Inferior parietal cortex (tissue), 1 donor: ENCODE measurements around the gene CHRNA10.
"Not testable (repeated sequence)": the region's sequence is repeated elsewhere in the genome, so short reads cannot be mapped to it uniquely, and the experiment has no call there.

Experiments
- DNase-seq: peaks from one replicate; pipeline ENCODE4 v3.0.0-alpha.2; 2016; ENCODE audit errors: extremely low spot score

CHRNA10 gene

DNA sequence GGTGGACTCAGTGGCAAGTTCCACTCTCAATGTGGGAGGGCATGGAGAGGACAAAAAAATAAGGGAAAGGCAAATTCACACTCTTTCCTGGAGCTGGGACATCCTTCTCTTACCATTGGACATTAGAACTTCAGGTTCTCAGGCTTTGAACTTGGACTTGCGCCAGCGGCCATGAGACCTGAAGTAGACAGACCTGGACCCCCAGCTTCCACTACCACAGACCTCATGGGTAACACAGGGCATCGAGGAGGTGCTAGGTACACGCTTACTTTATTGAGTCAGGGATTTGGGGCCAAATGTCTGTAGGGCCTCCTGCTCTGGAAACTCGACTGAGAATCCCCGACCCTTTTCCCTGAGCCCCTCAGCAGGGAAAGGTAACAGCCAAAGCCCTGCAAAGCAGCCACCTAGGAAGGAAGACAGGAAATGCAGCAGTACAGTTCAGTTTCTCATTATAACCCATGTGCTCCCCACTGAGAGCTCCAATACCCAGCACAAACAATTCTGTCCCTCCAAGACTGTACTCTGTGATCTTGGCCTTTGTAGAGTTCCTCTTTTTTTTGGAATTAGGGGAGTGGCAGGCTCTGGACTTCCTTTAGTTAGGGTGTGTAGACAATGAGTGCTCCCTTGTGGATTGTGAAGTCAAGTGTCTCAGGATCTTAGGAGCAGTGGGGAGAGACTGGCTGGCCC is 5.7 kb downstream of the CHRNA10 start:
- DNase-seq = no peak

DNA sequence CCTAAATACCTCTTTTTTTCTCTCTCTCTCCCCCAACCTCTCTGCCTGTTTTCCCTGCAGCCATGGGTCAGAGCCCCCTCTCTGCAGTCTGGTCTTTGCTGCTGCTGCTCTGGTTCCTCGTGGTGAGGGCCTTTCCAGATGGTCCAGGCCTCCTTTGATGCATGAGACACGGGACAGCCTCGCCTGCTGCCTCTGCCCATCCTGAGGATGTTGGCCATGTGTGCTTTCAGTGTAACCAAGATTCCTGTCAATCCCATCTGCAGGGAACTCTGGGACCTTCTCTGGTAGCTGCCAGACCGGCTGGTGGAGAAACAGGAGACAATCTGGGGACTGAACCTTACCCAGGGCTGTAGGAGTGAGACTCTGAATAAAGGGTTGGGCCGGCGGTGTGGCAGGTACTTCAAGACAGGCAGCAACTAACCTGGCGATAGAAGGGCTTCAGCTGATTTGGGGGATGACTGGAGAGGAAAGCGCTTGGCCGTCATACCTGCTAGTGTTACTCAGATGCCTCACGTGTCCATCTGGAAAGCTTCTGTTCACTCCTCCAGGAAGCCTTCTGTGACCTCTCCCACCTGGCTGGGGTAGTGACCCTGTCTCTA is 7.1 kb downstream of the CHRNA10 start:
- no peak for DNase-seq

DNA sequence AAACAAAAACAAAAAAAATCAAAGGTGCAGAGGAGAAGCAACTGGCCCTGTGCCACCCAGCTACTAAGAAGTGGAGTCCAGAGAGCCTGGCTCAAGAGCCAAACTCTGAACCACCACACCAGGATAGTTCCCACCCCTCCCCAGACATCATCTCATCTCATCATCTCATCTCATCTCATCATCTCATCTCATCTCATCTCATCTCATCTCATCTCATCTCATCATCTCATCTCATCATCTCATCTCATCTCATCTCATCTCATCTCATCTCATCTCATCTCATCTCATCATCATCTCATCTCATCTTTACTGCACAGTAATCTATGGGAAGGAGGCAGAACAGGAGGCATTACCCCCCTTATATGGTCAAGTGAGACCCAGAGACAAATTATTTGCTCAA is 8.3 kb downstream of the CHRNA10 start:
- no peak for DNase-seq

DNA sequence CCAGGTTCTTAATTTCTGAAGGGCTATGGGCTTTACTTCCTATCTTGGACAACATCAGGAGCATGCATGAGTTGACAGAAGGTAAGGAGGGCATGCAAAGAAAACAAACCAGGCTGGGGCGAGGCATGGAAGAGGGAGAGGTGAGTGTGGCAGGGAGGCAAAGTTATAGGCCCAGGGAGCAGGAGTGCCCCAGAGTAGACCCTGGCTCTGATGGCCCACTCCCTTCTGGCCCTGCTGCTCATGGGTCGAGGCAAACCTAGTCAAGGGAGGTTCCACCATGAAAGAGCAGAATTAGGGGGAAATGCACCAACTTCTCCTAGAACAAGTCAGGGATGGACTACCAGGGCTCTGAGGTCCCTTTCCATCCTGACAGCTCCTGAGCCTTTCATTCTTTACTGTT is 10.2 kb downstream of the CHRNA10 start:
- DNase-seq = no peak

DNA sequence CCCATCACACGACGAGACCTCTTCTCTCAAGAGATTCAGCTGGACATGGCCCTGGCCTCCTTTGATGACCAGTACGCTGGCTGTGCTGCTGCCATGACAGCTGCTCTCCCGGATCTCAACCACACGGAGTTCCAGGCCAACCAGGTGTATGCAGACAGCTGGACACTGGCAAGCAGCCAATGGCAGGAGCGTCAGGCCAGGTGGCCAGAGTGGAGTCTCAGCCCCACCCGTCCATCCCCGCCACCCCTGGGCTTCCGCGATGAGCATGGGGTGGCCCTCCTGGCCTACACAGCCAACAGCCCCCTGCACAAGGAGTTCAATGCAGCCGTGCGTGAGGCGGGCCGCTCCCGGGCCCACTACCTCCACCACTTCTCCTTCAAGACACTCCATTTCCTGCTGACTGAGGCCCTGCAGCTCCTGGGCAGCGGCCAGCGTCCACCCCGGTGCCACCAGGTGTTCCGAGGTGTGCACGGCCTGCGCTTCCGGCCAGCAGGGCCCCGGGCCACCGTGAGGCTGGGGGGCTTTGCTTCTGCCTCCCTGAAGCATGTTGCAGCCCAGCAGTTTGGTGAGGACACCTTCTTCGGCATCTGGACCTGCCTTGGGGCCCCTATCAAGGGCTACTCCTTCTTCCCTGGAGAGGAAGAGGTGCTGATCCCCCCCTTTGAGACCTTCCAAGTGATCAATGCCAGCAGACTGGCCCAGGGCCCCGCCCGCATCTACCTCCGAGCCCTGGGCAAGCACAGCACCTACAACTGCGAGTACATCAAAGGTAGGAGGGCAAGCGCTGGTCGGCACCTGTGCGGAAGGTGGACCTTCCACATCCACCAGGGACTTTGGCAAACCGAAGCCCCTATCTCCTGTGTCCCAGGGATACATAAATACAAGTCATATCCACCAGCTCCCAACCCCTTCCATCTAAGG is 11.3 kb downstream of the CHRNA10 start:
- DNase-seq = no peak

DNA sequence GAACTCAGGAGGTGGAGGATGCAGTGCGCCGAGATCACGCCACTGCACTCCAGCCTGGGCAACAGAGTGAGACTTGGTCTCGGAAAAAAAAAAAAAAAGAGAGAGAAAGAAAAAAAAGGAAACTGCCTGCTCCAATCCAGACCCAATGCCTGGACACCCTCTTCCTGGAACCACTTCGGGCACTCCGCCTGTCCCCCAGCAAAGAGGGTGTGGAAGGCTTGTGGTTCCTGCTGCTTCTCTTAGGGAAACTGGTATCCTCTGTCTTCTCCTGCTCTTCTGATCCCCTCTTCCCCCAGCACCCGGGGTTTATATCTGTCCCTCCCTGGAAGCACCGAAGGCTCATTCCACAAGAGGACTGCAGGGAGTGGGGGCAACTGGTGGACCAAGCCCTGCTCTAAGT is 12.9 kb downstream of the CHRNA10 start:
- DNase-seq = no peak

DNA sequence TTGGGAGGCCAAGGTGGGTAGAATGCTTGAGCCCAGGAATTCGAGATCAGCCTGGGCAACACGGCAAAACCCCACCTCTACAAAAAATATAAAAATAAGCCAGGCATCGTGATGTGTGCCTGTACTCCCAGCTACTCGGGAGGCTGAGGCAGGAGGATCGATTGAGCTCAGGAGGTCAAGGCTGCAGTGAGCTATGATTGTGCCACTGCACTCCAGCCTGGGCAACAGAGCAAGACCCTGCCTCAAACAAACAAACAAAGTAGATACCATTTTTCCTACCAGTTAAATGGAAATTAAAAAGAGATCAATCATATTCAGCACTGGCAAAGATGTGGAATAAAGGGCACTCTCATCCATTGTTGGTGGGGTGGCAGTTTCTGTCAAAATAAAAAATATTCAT is 13.9 kb downstream of the CHRNA10 start:
- not testable (repeated sequence) for DNase-seq

DNA sequence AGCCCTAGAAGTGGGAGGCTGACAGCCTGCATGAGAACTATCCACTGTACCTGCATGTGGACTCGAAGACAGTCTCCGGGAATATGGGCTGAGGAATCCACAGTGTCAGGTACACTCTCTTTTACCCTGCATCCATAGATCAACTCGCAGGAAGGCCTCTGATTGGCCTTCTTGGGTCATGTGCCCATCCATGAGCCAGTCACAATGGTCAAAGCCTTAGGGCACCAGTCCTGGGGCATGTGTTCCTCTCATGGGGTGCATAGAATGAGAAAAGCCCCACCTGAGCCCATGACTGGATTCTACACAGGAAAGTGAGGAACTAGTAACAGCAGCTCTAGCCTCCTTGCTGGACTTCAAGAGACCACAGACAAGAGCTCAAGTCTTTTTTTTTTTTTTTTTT is 15.6 kb downstream of the CHRNA10 start:
- DNase-seq = no peak

DNA sequence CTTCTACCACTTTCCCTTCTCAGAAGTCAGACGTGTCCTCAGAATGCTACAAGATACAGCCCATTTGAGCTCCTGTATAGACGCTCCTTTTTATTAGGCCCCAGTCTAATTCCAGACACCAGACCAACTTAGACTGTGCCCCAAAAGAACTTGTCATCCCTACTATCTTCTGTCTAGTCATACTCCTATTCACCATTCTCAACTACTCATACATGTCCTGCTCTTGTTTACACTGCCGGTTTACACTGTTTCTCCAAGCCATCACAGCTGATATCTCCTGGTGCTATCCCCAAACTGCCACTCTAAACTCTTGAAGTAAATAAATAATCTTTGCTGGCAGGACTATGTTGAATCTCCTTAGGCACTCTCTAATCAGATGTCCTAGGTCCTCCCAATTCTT is 18.7 kb downstream of the CHRNA10 start:
- not testable (repeated sequence) for DNase-seq

DNA sequence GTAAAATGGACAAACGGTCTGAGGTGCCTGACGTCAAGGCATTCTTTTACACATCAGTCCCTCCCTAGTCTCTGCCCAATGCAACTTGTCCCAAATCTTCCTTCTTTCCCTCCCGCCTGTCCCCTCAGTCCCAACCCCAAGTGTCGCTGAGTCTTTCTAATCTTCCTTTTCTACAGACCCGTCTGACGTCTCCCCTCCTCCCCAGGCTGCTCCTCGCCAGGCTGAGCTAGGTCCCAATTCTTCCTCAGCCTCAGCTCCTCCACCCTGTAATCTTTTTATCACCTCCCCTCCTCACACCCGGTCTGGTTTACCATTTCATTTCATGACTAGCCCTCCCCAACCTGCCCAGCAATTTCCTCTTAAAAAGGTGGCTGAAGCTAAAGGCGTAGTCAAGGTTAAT is 21.8 kb downstream of the CHRNA10 start:
- not testable (repeated sequence) for DNase-seq

DNA sequence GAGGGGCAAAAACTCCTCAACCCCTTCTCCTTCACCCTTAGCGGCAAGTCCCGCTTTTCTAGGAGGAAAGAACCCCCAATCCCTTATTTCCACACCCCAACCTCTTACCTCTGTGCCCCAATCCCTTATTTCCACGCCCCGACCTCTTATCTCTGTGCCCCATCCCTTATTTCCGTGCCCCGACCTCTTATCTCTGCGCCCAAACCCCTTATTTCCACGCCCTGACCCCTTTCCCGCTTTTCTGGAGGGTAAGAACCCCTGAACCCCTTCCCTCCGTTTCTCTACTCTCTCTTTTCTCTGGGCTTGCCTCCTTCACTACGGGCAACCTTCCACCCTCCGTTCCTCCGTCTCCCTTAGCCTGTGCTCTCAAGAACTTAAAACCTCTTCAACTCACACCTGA is 22.3 kb downstream of the CHRNA10 start:
- not testable (repeated sequence) for DNase-seq

DNA sequence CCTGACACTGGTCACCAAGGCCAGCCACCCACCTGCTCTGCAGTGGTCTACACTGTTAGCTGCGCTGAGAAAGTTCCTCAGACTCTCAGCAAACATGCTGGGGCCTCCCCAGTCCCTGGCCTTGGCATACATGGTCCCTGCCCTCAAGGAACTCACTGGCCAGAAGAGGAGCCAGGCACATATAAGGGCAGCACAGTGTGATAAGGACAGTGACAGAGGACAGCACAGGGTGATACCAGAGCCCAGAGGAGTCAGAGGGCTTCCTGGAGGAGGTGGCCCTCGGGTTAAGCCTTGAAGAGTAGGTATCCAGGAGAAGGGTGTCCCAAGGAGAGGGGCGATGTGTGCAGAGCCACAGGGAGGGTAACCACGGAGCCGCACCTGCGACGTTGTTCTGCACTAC is 25.6 kb downstream of the CHRNA10 start:
- no peak for DNase-seq

DNA sequence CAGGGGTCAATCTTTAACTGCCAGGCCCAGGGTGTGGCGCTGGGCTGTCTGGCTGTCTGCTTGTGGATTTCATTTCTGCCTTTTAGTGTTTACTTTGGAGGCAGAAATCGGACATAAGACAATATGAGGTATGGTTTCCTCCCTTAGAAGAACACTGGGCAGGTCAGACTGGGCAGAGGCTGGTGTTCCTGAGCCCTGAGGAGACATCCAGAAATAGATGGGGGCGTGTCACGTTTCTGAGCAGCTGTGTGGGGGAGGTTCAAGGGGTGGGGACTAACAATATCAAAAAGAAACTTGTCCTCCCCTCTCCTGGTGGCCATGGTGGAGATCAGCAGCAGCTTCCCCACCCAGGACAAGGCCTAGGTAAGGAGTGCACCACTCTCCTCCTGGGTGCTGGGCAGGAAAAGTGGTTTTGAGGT is 26.4 kb downstream of the CHRNA10 start, which contains the start of gene ART1:
Gene ART1 (plus strand): TSS at position 312 of the 419 bp plus-strand sequence. CDS start 14,086 bp downstream, outside the sequence.
- DNase-seq = no peak

DNA sequence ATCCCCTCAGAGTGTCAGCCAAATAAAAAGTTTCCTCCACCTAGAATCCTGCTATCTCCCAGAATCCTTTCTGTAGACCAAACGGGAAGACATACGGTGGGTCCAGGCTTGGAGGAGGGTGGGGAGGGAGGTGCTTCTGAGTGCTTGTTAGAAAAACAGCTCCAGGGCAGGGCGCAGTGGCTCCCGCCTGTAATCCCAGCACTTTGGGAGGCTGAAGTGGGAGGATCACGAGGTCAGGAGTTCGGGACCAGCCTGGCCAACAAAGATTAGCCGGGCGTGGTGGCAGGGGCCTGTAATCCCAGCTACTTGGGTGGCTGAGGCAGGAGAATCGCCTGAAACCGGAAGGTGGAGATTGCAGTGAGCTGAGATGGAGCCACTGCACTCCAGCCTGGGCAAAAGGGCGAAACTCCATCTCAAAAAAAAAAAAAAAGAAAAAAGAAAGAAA is 28.1 kb downstream of the CHRNA10 start:
- DNase-seq = not testable (repeated sequence)

DNA sequence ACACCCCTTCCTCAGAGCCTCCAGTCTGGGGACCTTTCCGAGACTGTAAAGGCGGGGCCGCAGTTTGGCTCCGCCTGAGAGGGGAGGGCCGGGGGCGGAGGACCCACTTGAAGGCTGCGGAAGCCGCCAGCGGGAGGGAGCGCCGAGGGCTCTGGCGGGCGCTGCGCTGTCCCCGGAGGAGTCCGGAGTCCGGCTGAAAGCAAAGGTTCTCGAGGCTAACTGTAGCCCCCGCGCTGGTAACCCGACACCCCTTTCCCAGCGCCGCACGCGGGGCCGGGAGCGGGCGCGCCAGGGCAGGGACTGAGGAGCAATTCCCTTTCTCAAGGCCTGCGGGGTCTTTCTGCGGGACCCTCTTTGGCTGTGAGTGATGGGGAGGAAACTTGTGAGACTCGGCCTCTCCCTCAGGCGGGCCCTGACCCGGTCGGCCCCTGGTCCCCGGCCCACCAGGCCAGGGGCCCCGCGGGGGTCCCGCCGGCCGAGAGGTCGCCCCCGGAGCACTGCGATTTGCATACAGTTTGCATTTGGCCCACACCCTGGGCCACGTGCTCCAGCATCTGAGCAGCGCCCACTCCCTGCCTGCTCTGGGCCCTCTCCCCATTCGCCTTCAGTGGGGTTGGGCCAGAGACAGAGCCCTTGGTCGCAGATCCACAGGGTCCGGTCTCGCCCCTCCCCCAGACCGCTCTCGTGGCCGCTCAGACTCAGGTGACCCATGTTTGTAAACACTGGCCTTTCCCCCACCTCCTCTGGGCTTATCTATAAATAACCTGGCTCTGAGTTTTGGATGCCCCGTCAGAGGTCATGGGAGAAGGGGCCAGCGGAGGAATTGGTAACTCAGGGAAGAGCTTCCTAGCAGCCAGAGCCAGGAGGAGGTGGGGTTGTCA is 28.9 kb downstream of the CHRNA10 start:
- peak; percentile 9 for DNase-seq

DNA sequence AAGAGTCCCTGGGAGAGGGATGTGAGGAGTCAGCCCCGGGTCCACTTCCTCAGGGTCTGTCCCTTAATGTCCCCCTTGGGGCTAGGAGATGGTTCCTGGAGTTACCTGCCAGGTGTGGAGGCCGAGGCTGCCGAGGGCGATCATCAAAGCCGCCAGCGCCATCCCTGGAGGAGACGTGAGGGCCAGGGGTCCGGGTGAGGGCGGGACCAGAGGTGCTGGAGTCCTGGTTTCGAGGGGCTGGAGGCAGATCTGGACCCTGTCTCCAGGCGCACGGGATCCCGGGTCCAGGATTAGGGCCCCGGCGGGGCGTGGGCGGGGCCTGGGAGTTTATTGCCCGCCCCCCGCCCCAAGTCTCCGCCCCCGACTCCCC is 29.5 kb downstream of the CHRNA10 start, which contains the start of gene ART5:
Gene ART5 (minus strand): TSS at position 292 of the 370 bp plus-strand sequence. CDS start 130 bp downstream, at position 162.
- no peak for DNase-seq

DNA sequence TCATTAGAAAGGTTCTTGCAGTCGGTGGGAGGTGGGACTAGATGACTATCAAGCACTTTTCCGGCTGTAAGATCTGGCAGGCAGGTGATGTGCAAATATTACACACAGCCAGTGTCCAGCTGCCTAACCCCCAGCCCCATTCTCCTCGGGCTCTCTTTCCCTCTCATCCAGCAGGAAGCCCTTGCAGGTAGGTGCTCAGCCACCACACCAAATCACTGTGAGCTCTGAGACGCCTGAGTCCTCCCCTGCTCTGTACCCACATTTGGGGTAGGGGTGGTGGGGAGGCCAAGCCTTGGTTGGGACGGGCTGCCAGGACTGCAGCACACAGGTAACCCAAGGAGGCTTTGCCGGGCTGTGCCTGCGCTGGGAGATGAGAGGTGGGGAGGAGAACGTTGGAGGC is 30.0 kb downstream of the CHRNA10 start:
- no peak for DNase-seq

DNA sequence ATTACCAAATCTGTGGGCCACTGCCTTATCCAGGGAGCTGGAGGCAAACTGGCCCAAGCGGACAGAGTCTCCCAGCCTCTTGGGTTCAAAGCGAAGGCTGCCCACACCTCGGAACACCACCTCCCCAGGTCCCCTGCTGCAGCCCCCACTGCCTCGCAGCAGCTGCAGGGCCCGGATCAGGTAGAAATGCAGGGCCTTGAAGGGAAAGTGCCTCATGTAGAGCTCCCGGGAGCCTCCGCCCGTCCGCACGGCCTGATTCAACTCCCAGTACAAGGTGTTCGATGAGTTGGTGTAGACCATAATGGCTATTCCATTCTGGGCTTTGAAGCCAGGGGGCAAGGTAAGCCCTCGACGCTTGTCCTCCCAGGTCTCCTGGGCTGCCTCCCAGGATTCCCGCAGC is 31.3 kb downstream of the CHRNA10 start:
- no peak for DNase-seq

DNA sequence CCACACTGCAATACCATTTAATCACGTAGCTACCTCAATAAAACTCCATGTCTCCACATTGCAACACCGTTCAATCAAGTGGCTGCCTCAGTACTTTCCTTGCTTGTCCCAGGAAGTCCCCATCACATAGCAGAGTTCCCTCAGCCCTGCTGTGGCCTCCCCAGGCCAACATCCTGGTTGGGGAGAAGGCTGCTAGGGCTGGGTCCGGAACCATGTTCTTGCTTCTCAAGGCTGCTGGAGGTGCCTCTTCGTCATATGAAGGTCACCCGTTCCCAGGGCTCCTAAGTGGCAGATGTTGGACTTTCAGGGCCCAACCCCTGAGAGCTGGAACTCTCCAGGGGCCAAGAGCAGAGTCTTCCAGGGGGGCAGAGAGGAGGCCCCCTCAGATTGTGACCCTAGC is 32.7 kb downstream of the CHRNA10 start:
- no peak for DNase-seq

DNA sequence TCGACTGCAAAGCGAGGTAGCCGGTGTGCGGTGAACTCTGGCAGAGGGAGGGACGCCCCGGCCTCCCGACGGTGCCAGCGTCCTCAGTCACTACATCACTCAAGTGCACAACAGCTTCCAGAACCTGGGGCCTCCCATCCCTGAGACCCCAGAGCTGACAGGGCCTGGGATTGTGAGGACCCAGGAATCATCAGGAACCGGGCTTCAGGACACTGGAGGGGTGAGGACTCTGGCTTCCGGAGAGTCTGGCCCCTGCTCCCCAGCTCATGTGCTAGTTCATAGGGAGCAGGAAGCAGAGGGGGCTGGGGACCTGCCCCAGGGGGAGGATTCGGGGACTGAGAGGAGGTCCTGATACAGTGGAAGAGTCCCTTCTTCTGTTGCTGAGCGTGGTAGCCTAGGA is 34.0 kb downstream of the CHRNA10 start:
- DNase-seq = no peak

DNA sequence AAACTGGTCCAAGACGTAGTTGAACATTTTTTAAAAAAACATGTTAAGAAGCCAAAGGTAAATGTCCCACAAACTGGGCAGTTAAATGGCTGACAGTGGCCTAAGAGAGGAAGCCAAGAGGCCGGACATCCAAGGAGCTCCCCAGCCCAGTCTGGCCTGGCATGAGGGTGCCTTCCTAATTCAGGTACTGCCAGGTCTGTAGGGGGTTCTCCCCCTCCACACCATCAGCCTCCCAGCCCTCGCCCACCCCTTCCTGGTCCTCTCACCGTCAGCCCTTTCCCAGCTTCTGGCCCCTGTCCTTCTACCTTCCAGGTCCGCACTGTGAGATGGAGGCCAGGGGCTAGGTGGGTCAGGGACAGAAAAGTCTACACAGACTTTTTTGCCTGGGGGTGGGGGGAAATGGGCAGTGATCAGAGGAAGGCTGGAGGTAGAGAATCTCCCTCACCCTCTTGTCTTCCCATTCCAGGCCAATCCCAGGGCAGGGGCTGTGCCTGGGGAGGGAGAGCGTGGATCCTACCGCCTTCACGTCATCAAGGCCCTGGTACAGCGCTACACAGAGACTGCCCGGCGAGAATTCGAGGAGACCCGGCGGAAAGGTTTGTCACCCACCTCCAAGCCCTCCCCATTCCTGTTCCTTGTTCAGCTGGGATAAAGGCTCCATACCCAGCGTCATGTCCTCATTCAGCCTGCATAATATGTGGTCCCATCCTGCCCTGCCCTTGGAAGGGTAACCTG is 35.4 kb downstream of the CHRNA10 start:
- DNase-seq = no peak
